CD14-positive monocyte (primary cell): ENCODE measurements around the gene NIN. TPM values are rescaled to one million over a fixed set of nuclear protein-coding genes. Genes with fewer than 3 reads are reported as not detected.

ENCODE experiments used
- DNase-seq, 3 donors: peaks; one replicate each; pipeline ENCODE4 v3.0.0-alpha.2; 2011 to 2022
- H2AFZ ChIP-seq: 2 replicates; pipeline ENCODE4 v1.6.0; 2012; ENCODE audit warnings: mild to moderate bottlenecking, low read depth, low read length, inconsistent platforms; ENCODE audit not compliant: insufficient read depth, poor library complexity, severe bottlenecking
- H3K27ac ChIP-seq, 2 donors: 1 replicate in 1 of 2; 2 replicates in 1 of 2; pipeline ENCODE4 v1.5.1; 2012 to 2013; ENCODE audit warnings: low read length in 2 of 2, control low read depth in 1 of 2, inconsistent platforms in 1 of 2, low read depth in 1 of 2, mild to moderate bottlenecking in 1 of 2
- H3K27me3 ChIP-seq, 2 donors: one replicate each; pipeline versions ENCODE4 v1.6.0 to v1.6.1; 2011 to 2013; ENCODE audit warnings: low read length in 2 of 2; ENCODE audit not compliant: control insufficient read depth in 2 of 2, insufficient read depth in 2 of 2
- H3K36me3 ChIP-seq, 2 donors: replicated peaks in 1 of 2; 1 replicate in 1 of 2; 2 replicates in 1 of 2; pipeline versions ENCODE4 v1.5.1 to v1.6.1; 2012 to 2013; ENCODE audit warnings: low read length in 2 of 2, control low read depth in 1 of 2, inconsistent platforms in 1 of 2, mild to moderate bottlenecking in 1 of 2; ENCODE audit not compliant: insufficient read depth in 2 of 2, control insufficient read depth in 1 of 2
- H3K4me1 ChIP-seq, 2 donors: 1 replicate in 1 of 2; 2 replicates in 1 of 2; pipeline versions ENCODE4 v1.5.1 to v1.6.1; 2012 to 2013; ENCODE audit warnings: low read length in 2 of 2, control low read depth in 1 of 2, inconsistent platforms in 1 of 2, mild to moderate bottlenecking in 1 of 2, moderate library complexity in 1 of 2; ENCODE audit not compliant: insufficient read depth in 2 of 2, control insufficient read depth in 1 of 2
- H3K4me2 ChIP-seq: replicated peaks from 2 replicates; pipeline ENCODE3; 2012; ENCODE audit warnings: low read length, moderate library complexity, mild to moderate bottlenecking; ENCODE audit not compliant: poor library complexity, severe bottlenecking; ENCODE audit errors: extremely low read depth
- H3K4me3 ChIP-seq, 3 experiments: fragments of 200-600 bp in 1 of 3; sonication (generic) in 1 of 3; replicated peaks in 1 of 3; 1 replicate in 2 of 3; 2 replicates in 1 of 3; pipeline ENCODE4 v1.5.1; 2011 to 2013; ENCODE audit warnings: low read length in 3 of 3, mild to moderate bottlenecking in 3 of 3, control low read depth in 2 of 3, low read depth in 2 of 3, inconsistent platforms in 1 of 3, moderate library complexity in 1 of 3
- H3K79me2 ChIP-seq: 2 replicates; pipeline ENCODE4 v1.6.0; 2012; ENCODE audit warnings: mild to moderate bottlenecking, control low read depth, inconsistent platforms, low read length, moderate library complexity; ENCODE audit not compliant: insufficient read depth
- H3K9ac ChIP-seq: 2 replicates; pipeline ENCODE4 v1.6.0; 2017; ENCODE audit warnings: low read length, mild to moderate bottlenecking; ENCODE audit not compliant: insufficient read depth, poor library complexity, severe bottlenecking
- H3K9me3 ChIP-seq, 2 donors: replicated peaks in 1 of 2; 1 replicate in 1 of 2; 2 replicates in 1 of 2; pipeline versions ENCODE4 v1.5.1 to v1.6.1; 2012 to 2013; ENCODE audit warnings: low read length in 2 of 2, control low read depth in 1 of 2; ENCODE audit not compliant: control insufficient read depth in 1 of 2, insufficient read depth in 1 of 2
- H4K20me1 ChIP-seq: 2 replicates; pipeline ENCODE4 v1.6.0; 2012; ENCODE audit warnings: mild to moderate bottlenecking, low read length, control low read depth, moderate library complexity; ENCODE audit not compliant: insufficient read depth
- H3K27ac Mint-ChIP-seq, 7 donors: one replicate each; pipeline ENCODE4 v1.8.0; 2020; ENCODE audit warnings: mild to moderate bottlenecking in 7 of 7, mixed read lengths in 7 of 7, moderate library complexity in 6 of 7, inconsistent platforms in 2 of 7
- H3K27me3 Mint-ChIP-seq, 3 donors: one replicate each; pipeline ENCODE4 v1.8.0; 2021 to 2022; ENCODE audit warnings: low read depth in 3 of 3, mild to moderate bottlenecking in 3 of 3, mixed read lengths in 3 of 3, moderate library complexity in 3 of 3, inconsistent platforms in 1 of 3
- H3K36me3 Mint-ChIP-seq, 2 donors: one replicate each; pipeline ENCODE4 v1.8.0; 2020; ENCODE audit warnings: mixed read lengths in 2 of 2, inconsistent platforms in 1 of 2, mild to moderate bottlenecking in 1 of 2
- H3K4me1 Mint-ChIP-seq: one replicate; pipeline ENCODE4 v1.8.0; 2020; ENCODE audit warnings: mild to moderate bottlenecking, mixed read lengths
- H3K4me3 Mint-ChIP-seq, 2 donors: one replicate each; pipeline ENCODE4 v1.8.0; 2020; ENCODE audit warnings: mild to moderate bottlenecking in 2 of 2, mixed read lengths in 2 of 2, moderate library complexity in 1 of 2
- H3K9me3 Mint-ChIP-seq, 7 donors: one replicate each; pipeline ENCODE4 v1.8.0; 2020 to 2022; ENCODE audit warnings: mixed read lengths in 7 of 7, mild to moderate bottlenecking in 6 of 7, moderate library complexity in 6 of 7, inconsistent platforms in 2 of 7
- WGBS: methylation state at CpG from one replicate; pipeline ENCODE4 v1.1.5; 2013; ENCODE audit warnings: missing lambda C conversion rate; ENCODE audit not compliant: insufficient coverage; 5-methylcytosine and 5-hydroxymethylcytosine counted together
- intact Hi-C, 2 donors: fragments of 100-400 bp; cut with micrococcal nuclease; formaldehyde crosslinking; loops; one replicate each; pipeline versions ENCODE4 v1.15.0 to v1.15.1; 2023
- polyA plus RNA-seq, 3 donors: library from polyadenylated mRNA; depleted of rRNA in 1 of 3; unstranded in 2 of 3; stranded (reverse) in 1 of 3; fragments of 300-500 nt in 2 of 3; fragments of >200 nt in 1 of 3; fragmentation: Illumina TruSeq in 2 of 3; gene quantifications; 1 replicate in 2 of 3; 2 replicates in 1 of 3; pipeline ENCODE4 v1.2.3, GENCODE V29; 2012 to 2021
- TF ChIP-seq, protein P1 (sequence below): fragments of 200-600 bp; IDR thresholded peaks from one replicate; pipeline ENCODE4 v1.8.0; 2022; ENCODE audit warnings: antibody characterized with exemption, mild to moderate bottlenecking

Gene NIN
- polyA plus RNA-seq, 3 donors = 15.3 to 29.1 (median 26.5) TPM

DNA sequence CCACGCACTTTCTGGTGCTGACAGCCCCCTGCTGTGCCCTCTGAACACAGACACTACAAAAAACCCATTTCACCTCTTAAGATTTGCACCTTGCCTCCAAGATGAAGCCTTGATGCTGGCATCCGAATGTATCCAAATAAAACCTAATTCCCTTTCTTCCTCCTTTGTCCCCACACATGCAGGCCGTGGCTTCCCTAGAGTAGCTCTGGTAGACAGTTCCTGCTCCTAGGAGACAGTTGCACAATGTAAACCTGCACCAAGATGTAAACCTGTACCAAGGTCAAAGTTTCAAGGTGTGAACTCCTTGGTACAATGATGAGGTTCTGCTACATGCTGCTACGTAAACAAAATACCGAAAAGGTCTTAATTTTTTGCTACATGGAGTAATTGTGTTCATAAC, 40.3 kb upstream of the NIN start:
- Histone ChIP-seq H3K4me1 (peaks cover 17 to 25% of the 10 kb centered on the region in 2 donors), H3K9me3 (no peaks in the 10 kb centered on the region), H3K9ac (no peak overlapping the region), H3K4me3 (no peak overlapping the region), H3K27ac (no peak overlapping the region), H2AFZ (no peak overlapping the region), H3K36me3 (no peaks in the 10 kb centered on the region), H3K79me2 (no peaks in the 10 kb centered on the region), H3K4me2 (no peak overlapping the region), H4K20me1 (no peaks in the 10 kb centered on the region), H3K27me3 (peaks cover 18 to 19% of the 10 kb centered on the region in 2 donors)
- peak overlapping the region in 1 of 7 donors; percentile 11 for H3K27ac Mint-ChIP-seq
- DNase-seq = no peak
- peaks cover 0 to 7% (median 0%) of the 10 kb centered on the region in 7 donors for H3K9me3 Mint-ChIP-seq
- peak overlapping the region in 1 of 2 donors; percentile 72 for H3K4me3 Mint-ChIP-seq
- H3K27me3 Mint-ChIP-seq = peaks cover 21 to 30% (median 22%) of the 10 kb centered on the region in 3 donors
- intact Hi-C loops = loop anchor here in 1 of 2 donors (2.0 kb wide), 1 partner anchor 76 kb away; no protein-coding TSS in a partner anchor
- peaks cover 28% of the 10 kb centered on the region for H3K4me1 Mint-ChIP-seq
- peaks cover 9 to 21% of the 10 kb centered on the region in 2 donors for H3K36me3 Mint-ChIP-seq
- WGBS = 74% methylated on average over 5 of the region's 5 CpGs
- TF ChIP-seq, protein P1, sequence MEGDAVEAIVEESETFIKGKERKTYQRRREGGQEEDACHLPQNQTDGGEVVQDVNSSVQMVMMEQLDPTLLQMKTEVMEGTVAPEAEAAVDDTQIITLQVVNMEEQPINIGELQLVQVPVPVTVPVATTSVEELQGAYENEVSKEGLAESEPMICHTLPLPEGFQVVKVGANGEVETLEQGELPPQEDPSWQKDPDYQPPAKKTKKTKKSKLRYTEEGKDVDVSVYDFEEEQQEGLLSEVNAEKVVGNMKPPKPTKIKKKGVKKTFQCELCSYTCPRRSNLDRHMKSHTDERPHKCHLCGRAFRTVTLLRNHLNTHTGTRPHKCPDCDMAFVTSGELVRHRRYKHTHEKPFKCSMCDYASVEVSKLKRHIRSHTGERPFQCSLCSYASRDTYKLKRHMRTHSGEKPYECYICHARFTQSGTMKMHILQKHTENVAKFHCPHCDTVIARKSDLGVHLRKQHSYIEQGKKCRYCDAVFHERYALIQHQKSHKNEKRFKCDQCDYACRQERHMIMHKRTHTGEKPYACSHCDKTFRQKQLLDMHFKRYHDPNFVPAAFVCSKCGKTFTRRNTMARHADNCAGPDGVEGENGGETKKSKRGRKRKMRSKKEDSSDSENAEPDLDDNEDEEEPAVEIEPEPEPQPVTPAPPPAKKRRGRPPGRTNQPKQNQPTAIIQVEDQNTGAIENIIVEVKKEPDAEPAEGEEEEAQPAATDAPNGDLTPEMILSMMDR = no peak

DNA sequence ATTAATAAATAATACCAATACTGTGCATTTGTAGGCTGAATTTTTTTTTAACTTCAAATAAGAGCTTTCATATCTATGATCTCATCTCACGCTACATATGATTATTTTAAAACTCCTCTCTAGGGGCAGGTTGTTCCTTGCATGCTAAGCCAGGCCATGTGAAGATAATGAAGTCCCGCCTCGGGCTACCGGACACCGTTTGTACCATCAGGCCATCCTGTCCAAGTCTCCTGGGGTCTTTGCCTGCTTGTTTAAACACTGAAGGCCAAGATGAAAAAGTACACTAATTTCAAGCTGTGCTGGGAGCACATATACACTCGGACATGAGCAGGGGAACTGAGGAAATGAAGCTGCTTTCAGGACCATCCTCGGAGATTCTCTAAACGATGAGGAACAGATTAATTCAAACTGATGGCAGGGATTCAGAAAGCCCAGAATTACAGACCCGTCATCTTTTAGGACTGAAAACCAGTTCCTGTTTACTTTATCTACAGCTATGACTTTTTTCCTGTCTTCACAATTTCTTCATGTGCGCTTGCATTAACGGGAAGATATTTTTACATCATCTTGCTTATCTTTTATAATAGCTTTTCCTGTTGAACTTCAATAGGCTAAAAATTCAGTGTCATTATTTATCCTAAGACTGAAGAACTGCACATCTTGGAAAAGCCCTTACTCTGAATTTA, 34.6 kb upstream of the NIN start:
- Histone ChIP-seq H2AFZ (peak overlapping the region; percentile 62), H3K36me3 (no peaks in the 10 kb centered on the region), H3K4me2 (peak overlapping the region; percentile 17), H4K20me1 (no peaks in the 10 kb centered on the region), H3K9me3 (no peaks in the 10 kb centered on the region), H3K4me1 (peaks cover 11 to 13% of the 10 kb centered on the region in 2 donors), H3K27ac (no peak overlapping the region), H3K27me3 (no peaks in the 10 kb centered on the region), H3K4me3 (peak overlapping the region in 1 of 3 experiments; percentile 5), H3K79me2 (no peaks in the 10 kb centered on the region), H3K9ac (no peak overlapping the region)
- intact Hi-C loops = no loop called here
- H3K4me1 Mint-ChIP-seq = peaks cover 16% of the 10 kb centered on the region
- WGBS = 54% methylated on average over 6 of the region's 11 CpGs
- DNase-seq = peak in 1 of 3 donors; percentile 11
- peaks cover 4 to 5% (median 4%) of the 10 kb centered on the region in 3 donors for H3K27me3 Mint-ChIP-seq
- peak overlapping the region in 1 of 7 donors; percentile 58 for H3K27ac Mint-ChIP-seq
- TF ChIP-seq, protein P1 = no peak
- H3K36me3 Mint-ChIP-seq = peaks cover 0 to 1% of the 10 kb centered on the region in 2 donors
- peak overlapping the region in 1 of 2 donors; percentile 60 for H3K4me3 Mint-ChIP-seq
- peaks cover 0 to under 1% (median 0%) of the 10 kb centered on the region in 7 donors for H3K9me3 Mint-ChIP-seq
